ENCODE results near the gene PTH2.
A peak's percentile ranks its signal among the peaks of the same experiment; 100 is the strongest.

GRCh38 chr19:49443366-49444099 lies 20.3 kb upstream of the PTH2 start:
- TF ChIP-seq, protein P1, sequence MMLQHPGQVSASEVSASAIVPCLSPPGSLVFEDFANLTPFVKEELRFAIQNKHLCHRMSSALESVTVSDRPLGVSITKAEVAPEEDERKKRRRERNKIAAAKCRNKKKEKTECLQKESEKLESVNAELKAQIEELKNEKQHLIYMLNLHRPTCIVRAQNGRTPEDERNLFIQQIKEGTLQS (IDR thresholded peaks at IDR 0.05; ENCODE audit: insufficient read depth, low read depth, low read length) = peak; percentile 79; the same call in 1 of the 2 replicates
- TF ChIP-seq, protein P2, sequence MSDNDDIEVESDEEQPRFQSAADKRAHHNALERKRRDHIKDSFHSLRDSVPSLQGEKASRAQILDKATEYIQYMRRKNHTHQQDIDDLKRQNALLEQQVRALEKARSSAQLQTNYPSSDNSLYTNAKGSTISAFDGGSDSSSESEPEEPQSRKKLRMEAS (IDR thresholded peaks at IDR 0.05) = peak; percentile 66
- TF ChIP-seq CTCF (IDR thresholded peaks at IDR 0.05; ENCODE audit: control extremely low read depth in 1 of 3, insufficient read depth in 1 of 3, low read depth in 1 of 3, low read length in 3 of 3) (peak; percentile 87 to 98 (median 89)), SIN3A (conservative IDR thresholded peaks at IDR 0.05 in 1 of 2, IDR thresholded peaks at IDR 0.05 in 1 of 2; ENCODE audit: low read depth in 1 of 2, low read length in 2 of 2) (peak; percentile 39 to 55; a peak in 3 of 4 replicates), POLR2A (IDR thresholded peaks at IDR 0.05; ENCODE audit: control extremely low read depth in 1 of 2, low read depth in 2 of 2, low read length in 2 of 2) (no peak; a peak in 2 of 3 replicates), RXRA (IDR thresholded peaks at IDR 0.05; ENCODE audit: insufficient read depth, low read depth, low read length) (no peak), EZH2 (IDR thresholded peaks at IDR 0.05; ENCODE audit: low read depth, low read length, severe bottlenecking) (no peak)
